DOHH2 (cell line): Measurements from ENCODE around the gene KCNJ4.

Experiments used
- H3F3A ChIP-seq: fragments of 200-600 bp; sonication (generic), shearing (Covaris generic); 2 replicates; pipeline ENCODE4 v1.6.0; 2016; ENCODE audit warnings: antibody characterized with exemption, mild to moderate bottlenecking; ENCODE audit not compliant: control insufficient read depth, insufficient read depth
- H3K27ac ChIP-seq: fragments of 200-600 bp; sonication (generic); 2 replicates; pipeline ENCODE4 v1.5.1; 2014; ENCODE audit warnings: low read depth, mild to moderate bottlenecking, low read length, moderate library complexity
- H3K27me3 ChIP-seq: fragments of 200-600 bp; sonication (generic); 2 replicates; pipeline ENCODE4 v1.6.1; 2014; ENCODE audit warnings: mild to moderate bottlenecking, low read length, mixed read lengths; ENCODE audit not compliant: control insufficient read depth
- H3K36me3 ChIP-seq: fragments of 200-600 bp; sonication (generic); 2 replicates; pipeline ENCODE4 v1.6.1; 2014; ENCODE audit warnings: mild to moderate bottlenecking, low read length, moderate library complexity, mixed read lengths; ENCODE audit not compliant: control insufficient read depth
- H3K4me1 ChIP-seq: fragments of 200-600 bp; sonication (generic); 2 replicates; pipeline ENCODE4 v1.6.1; 2014; ENCODE audit warnings: mild to moderate bottlenecking, low read length, mixed read lengths; ENCODE audit not compliant: control insufficient read depth
- H3K4me2 ChIP-seq: fragments of 200-600 bp; sonication (generic); 2 replicates; pipeline ENCODE4 v1.6.0; 2014; ENCODE audit warnings: mild to moderate bottlenecking, low read length, moderate library complexity
- H3K4me3 ChIP-seq: fragments of 200-600 bp; sonication (generic); 2 replicates; pipeline ENCODE4 v1.5.1; 2014; ENCODE audit warnings: mild to moderate bottlenecking, low read length, mixed read lengths
- H3K79me2 ChIP-seq: fragments of 200-600 bp; sonication (generic); 2 replicates; pipeline ENCODE4 v1.6.1; 2014; ENCODE audit warnings: mild to moderate bottlenecking, low read length, mixed read lengths; ENCODE audit not compliant: control insufficient read depth
- H3K9me2 ChIP-seq: fragments of 200-600 bp; sonication (generic); replicated peaks from 2 replicates; pipeline ENCODE4 v1.6.1; 2014; ENCODE audit warnings: mild to moderate bottlenecking, low read length, mixed read lengths; ENCODE audit not compliant: control insufficient read depth
- H3K9me3 ChIP-seq: fragments of 200-600 bp; sonication (generic); 2 replicates; pipeline ENCODE4 v1.6.1; 2014; ENCODE audit warnings: antibody characterized with exemption, low read length, mixed read lengths; ENCODE audit not compliant: control insufficient read depth, insufficient read depth
- H4K20me1 ChIP-seq: fragments of 200-600 bp; sonication (generic); 2 replicates; pipeline ENCODE4 v1.6.0; 2014; ENCODE audit warnings: low read depth, mild to moderate bottlenecking, antibody characterized with exemption, low read length, moderate library complexity; ENCODE audit not compliant: control insufficient read depth, insufficient read depth
- EZH2phosphoT487 ChIP-seq: fragments of 200-600 bp; sonication (generic); IDR thresholded peaks from 2 replicates; pipeline ENCODE4 v1.6.1; 2017; ENCODE audit warnings: borderline replicate concordance, mild to moderate bottlenecking, antibody characterized with exemption, low read length, moderate library complexity, mixed read lengths
- TF ChIP-seq, protein P1 (sequence below): fragments of 200-600 bp; sonication (generic); IDR thresholded peaks from one replicate; pipeline ENCODE4 v1.5.1; 2014; ENCODE audit warnings: antibody characterized with exemption, mild to moderate bottlenecking, low read depth, low read length; ENCODE audit not compliant: poor library complexity, severe bottlenecking

The KCNJ4 gene

DNA sequence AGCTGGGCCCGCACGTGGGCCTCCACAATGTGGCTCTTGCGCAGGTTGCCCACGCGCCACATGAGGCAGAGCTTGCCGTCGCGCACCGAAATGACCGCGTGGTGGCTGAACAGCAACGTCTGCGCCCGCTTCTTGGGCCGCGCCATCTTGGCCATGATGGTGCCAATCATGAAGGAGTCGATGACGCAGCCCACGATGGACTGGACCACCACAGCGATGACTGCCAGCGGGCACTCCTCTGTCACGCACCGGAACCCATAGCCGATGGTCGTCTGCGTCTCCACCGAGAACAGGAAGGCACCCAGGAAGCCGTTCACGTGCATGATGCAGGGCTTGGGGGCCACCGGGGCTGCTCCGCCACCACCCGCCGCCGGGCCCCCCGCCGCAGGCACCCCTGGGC is 27.5 kb downstream of the KCNJ4 start:
- Histone ChIP-seq H3K79me2 (no peaks in the 10 kb centered on the region), H3F3A (no peaks in the 10 kb centered on the region), H3K9me2 (no peaks in the 10 kb centered on the region), H4K20me1 (no peaks in the 10 kb centered on the region), H3K27ac (no peak overlapping the region), H3K4me1 (peaks cover 13% of the 10 kb centered on the region), H3K4me2 (no peak overlapping the region), H3K9me3 (no peaks in the 10 kb centered on the region), H3K36me3 (no peaks in the 10 kb centered on the region), H3K27me3 (no peaks in the 10 kb centered on the region), H3K4me3 (no peak overlapping the region)
- TF ChIP-seq EZH2phosphoT487 = no peak
- TF ChIP-seq, protein P1, sequence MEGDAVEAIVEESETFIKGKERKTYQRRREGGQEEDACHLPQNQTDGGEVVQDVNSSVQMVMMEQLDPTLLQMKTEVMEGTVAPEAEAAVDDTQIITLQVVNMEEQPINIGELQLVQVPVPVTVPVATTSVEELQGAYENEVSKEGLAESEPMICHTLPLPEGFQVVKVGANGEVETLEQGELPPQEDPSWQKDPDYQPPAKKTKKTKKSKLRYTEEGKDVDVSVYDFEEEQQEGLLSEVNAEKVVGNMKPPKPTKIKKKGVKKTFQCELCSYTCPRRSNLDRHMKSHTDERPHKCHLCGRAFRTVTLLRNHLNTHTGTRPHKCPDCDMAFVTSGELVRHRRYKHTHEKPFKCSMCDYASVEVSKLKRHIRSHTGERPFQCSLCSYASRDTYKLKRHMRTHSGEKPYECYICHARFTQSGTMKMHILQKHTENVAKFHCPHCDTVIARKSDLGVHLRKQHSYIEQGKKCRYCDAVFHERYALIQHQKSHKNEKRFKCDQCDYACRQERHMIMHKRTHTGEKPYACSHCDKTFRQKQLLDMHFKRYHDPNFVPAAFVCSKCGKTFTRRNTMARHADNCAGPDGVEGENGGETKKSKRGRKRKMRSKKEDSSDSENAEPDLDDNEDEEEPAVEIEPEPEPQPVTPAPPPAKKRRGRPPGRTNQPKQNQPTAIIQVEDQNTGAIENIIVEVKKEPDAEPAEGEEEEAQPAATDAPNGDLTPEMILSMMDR = no peak

DNA sequence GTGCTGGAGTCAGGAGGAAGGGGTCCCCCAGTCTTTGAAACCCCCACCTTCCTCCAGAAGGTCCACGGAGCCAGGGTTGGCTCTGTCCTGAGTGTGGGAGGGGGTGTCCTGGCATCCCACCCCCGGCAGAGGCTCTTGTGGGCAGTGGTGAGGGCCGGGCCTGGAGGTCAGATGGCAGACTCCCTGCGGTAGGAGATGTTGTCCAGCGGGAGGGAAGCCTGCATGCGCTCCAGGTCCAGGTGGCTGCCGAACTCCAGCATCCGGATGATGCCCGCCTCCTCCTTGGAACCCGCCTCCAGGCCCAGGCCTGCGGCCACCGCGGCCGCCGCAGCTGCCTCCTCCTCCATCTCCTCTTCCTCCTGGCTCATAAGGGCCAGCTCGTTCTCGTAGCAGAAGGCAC is 28.4 kb downstream of the KCNJ4 start:
- Histone ChIP-seq H3K27me3 (no peaks in the 10 kb centered on the region), H4K20me1 (no peaks in the 10 kb centered on the region), H3K36me3 (no peaks in the 10 kb centered on the region), H3K9me2 (no peaks in the 10 kb centered on the region), H3K79me2 (no peaks in the 10 kb centered on the region), H3F3A (no peaks in the 10 kb centered on the region), H3K4me1 (peaks cover 14% of the 10 kb centered on the region), H3K4me3 (no peak overlapping the region), H3K4me2 (no peak overlapping the region), H3K27ac (no peak overlapping the region), H3K9me3 (no peaks in the 10 kb centered on the region)
- TF ChIP-seq, protein P1 = no peak
- TF ChIP-seq EZH2phosphoT487 = no peak

DNA sequence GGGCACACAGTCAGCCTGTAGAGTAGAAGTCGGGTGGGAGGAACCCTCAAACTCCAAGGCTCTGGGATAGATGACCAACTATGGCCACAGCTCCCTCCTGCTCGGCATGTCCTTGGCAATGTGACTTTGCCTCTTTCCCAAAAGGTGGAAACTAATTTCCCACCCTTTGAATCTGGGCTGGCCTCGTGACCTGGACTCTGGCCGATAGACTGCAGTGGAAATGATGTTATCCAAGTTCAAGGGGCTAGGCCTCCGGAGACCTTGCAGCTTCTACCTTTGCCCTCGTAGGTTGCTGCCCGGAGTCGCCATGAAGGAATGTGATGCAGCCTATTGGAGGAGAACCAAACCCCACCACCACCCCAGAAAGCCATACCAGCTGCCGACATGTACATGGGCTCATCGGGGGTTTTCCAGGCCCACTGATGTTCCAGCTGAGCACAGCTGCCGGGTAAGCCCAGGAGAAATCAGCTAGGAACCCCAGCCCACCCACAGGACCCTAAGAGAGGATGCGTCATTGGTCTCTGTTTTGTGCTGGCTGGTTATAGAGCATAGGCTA is 30.4 kb downstream of the KCNJ4 start:
- no peak overlapping the region for H3K4me2 ChIP-seq
- no peaks in the 10 kb centered on the region for H3K79me2 ChIP-seq
- no peaks in the 10 kb centered on the region for H3K9me2 ChIP-seq
- no peaks in the 10 kb centered on the region for H3F3A ChIP-seq
- no peak overlapping the region for H3K27ac ChIP-seq
- TF ChIP-seq, protein P1 = no peak
- TF ChIP-seq EZH2phosphoT487 = no peak
- no peaks in the 10 kb centered on the region for H3K9me3 ChIP-seq
- no peaks in the 10 kb centered on the region for H3K36me3 ChIP-seq
- H3K4me1 ChIP-seq = peaks cover 14% of the 10 kb centered on the region
- H3K27me3 ChIP-seq = no peaks in the 10 kb centered on the region
- no peaks in the 10 kb centered on the region for H4K20me1 ChIP-seq
- H3K4me3 ChIP-seq = no peak overlapping the region
